Measurements from ENCODE around the gene MCM3AP. TPM values are rescaled to one million over a fixed set of nuclear protein-coding genes. Genes with fewer than 3 reads are reported as not detected.

MCM3AP gene
- total and polyA plus RNA-seq, 9 of the 15 experiments (the other 6 are each of a cell fraction or from before 2014, with no cell fraction given), result 6.5 to 179 (median 69.6) TPM

DNA sequence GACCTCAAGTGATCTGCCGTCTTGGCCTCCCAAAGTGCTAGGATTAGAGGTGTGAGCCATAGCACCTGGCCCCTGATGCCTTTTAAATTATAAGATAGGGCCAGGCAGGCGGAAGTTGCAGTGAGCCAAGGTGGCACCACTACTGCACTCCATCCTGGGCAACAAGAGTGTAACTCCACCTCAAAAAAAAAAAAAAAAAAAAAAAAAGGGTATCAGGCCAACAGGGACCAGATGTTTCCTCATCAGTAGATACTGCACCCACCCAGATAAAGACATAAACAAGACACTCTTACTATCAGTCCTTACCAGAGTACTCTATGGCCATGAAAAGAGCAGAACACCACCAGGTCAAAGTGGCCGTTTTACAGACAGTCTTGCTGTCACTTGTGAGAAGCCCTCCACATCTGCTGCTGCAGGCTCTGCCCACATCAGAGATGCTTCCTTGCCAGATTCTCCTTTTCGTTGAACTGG lies 35.0 kb upstream of the MCM3AP start (continued):
- TF ChIP-seq ZKSCAN3 (CRISPR knock-in tag; IDR thresholded peaks at IDR 0.05) (no peak), ZNF780A (CRISPR knock-in tag; IDR thresholded peaks at IDR 0.05) (no peak), PTBP1 (IDR thresholded peaks at IDR 0.05; ENCODE audit: low read depth, low read length) (no peak), MCM2 (IDR thresholded peaks at IDR 0.05; ENCODE audit: low read depth) (no peak), ELF1 (tag; IDR thresholded peaks at IDR 0.05) (no peak), MCM3 (IDR thresholded peaks at IDR 0.05) (no peak), NR2F6 (CRISPR knock-in tag; IDR thresholded peaks at IDR 0.05) (no peak), ZNF696 (CRISPR knock-in tag; conservative IDR thresholded peaks at IDR 0.05) (no peak), ZNF274 (IDR thresholded peaks at IDR 0.05; ENCODE audit: borderline replicate concordance, low read depth, low read length) (peak; percentile 86), MED1 (CRISPR knock-in tag; IDR thresholded peaks at IDR 0.05; ENCODE audit: borderline replicate concordance) (no peak), CBFA2T2 (conservative IDR thresholded peaks at IDR 0.05) (peak; percentile 100), TEAD1 (CRISPR knock-in tag; IDR thresholded peaks at IDR 0.05) (peak in 1 of 2 experiments; percentile 44; a peak in 1 of 4 replicates), KAT7 (CRISPR knock-in tag; IDR thresholded peaks at IDR 0.05; ENCODE audit: borderline replicate concordance) (0 out of 2 replicates have a peak, but pooled peaks have one; percentile 6), ZNF324 (CRISPR knock-in tag; IDR thresholded peaks at IDR 0.05) (no peak), TCF7 (IDR thresholded peaks at IDR 0.05; ENCODE audit: borderline replicate concordance) (0 out of 2 replicates have a peak, but pooled peaks have one; percentile 38), PRPF4 (IDR thresholded peaks at IDR 0.05; ENCODE audit: insufficient read depth, low read depth, low read length, poor library complexity, severe bottlenecking) (no peak)
- TF ChIP-seq, protein P1, sequence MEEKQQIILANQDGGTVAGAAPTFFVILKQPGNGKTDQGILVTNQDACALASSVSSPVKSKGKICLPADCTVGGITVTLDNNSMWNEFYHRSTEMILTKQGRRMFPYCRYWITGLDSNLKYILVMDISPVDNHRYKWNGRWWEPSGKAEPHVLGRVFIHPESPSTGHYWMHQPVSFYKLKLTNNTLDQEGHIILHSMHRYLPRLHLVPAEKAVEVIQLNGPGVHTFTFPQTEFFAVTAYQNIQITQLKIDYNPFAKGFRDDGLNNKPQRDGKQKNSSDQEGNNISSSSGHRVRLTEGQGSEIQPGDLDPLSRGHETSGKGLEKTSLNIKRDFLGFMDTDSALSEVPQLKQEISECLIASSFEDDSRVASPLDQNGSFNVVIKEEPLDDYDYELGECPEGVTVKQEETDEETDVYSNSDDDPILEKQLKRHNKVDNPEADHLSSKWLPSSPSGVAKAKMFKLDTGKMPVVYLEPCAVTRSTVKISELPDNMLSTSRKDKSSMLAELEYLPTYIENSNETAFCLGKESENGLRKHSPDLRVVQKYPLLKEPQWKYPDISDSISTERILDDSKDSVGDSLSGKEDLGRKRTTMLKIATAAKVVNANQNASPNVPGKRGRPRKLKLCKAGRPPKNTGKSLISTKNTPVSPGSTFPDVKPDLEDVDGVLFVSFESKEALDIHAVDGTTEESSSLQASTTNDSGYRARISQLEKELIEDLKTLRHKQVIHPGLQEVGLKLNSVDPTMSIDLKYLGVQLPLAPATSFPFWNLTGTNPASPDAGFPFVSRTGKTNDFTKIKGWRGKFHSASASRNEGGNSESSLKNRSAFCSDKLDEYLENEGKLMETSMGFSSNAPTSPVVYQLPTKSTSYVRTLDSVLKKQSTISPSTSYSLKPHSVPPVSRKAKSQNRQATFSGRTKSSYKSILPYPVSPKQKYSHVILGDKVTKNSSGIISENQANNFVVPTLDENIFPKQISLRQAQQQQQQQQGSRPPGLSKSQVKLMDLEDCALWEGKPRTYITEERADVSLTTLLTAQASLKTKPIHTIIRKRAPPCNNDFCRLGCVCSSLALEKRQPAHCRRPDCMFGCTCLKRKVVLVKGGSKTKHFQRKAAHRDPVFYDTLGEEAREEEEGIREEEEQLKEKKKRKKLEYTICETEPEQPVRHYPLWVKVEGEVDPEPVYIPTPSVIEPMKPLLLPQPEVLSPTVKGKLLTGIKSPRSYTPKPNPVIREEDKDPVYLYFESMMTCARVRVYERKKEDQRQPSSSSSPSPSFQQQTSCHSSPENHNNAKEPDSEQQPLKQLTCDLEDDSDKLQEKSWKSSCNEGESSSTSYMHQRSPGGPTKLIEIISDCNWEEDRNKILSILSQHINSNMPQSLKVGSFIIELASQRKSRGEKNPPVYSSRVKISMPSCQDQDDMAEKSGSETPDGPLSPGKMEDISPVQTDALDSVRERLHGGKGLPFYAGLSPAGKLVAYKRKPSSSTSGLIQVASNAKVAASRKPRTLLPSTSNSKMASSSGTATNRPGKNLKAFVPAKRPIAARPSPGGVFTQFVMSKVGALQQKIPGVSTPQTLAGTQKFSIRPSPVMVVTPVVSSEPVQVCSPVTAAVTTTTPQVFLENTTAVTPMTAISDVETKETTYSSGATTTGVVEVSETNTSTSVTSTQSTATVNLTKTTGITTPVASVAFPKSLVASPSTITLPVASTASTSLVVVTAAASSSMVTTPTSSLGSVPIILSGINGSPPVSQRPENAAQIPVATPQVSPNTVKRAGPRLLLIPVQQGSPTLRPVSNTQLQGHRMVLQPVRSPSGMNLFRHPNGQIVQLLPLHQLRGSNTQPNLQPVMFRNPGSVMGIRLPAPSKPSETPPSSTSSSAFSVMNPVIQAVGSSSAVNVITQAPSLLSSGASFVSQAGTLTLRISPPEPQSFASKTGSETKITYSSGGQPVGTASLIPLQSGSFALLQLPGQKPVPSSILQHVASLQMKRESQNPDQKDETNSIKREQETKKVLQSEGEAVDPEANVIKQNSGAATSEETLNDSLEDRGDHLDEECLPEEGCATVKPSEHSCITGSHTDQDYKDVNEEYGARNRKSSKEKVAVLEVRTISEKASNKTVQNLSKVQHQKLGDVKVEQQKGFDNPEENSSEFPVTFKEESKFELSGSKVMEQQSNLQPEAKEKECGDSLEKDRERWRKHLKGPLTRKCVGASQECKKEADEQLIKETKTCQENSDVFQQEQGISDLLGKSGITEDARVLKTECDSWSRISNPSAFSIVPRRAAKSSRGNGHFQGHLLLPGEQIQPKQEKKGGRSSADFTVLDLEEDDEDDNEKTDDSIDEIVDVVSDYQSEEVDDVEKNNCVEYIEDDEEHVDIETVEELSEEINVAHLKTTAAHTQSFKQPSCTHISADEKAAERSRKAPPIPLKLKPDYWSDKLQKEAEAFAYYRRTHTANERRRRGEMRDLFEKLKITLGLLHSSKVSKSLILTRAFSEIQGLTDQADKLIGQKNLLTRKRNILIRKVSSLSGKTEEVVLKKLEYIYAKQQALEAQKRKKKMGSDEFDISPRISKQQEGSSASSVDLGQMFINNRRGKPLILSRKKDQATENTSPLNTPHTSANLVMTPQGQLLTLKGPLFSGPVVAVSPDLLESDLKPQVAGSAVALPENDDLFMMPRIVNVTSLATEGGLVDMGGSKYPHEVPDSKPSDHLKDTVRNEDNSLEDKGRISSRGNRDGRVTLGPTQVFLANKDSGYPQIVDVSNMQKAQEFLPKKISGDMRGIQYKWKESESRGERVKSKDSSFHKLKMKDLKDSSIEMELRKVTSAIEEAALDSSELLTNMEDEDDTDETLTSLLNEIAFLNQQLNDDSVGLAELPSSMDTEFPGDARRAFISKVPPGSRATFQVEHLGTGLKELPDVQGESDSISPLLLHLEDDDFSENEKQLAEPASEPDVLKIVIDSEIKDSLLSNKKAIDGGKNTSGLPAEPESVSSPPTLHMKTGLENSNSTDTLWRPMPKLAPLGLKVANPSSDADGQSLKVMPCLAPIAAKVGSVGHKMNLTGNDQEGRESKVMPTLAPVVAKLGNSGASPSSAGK (IDR thresholded peaks at IDR 0.05), result no peak

Measured in K562 (cell line).